ENCODE measurements around the gene GLI1. TPM values are rescaled to one million over a fixed set of nuclear protein-coding genes. Genes with fewer than 3 reads are reported as not detected.

The GLI1 gene
- total RNA-seq, 1 experiment from 2014 or later, result 22.4 TPM

DNA sequence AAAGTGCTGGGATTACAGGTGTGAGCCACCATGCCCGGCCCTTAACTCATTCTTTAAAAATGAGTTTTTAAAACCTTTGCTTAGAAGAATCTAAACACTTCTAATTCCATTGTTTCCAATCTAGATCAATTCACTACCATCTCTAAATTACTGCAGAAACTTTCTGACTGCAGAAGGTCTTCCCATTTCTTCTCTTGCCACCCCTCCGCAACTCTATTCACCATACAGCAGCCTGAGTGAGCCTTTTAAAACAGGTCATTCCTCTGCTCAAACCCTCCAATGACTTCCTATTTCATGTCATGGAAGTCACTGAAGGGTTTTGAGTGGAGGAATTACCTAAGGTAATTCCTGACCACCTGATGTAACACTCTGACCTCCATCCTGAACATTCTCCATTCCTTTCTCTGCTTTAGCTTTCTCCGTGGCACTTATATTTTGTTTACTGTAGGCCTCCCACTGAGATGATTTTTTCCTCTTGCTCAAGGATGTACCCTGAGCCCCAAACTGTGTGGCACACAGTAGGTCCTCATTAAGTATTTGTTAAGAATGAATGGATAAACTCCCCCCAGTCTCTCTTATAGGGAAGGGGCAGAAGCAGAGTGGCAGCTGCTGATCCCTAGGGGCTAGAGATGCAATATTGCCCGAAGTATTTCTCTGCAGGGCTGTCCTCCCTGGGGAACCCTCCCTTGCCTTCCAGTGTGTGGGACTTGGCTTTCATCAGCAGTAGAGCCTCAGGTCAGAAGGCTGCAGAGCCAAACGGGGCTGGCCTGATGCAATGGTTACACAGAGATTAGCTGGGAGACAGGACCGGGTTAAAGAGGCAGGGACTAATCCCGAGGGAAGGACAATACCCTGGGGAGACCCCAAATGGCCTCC lies 59.6 kb downstream of the GLI1 start:
- CTCF ChIA-PET, result interaction anchor here (1.5 kb wide), 1 partner anchor 60 kb away, joined by 4 read pairs; the partner anchor contains the start of gene GLI1
- Histone ChIP-seq H3K27ac (ENCODE audit: low read depth, low read length, poor library complexity, severe bottlenecking) (peak overlapping the region; percentile 97), H3K27me3 (replicated peaks; ENCODE audit: insufficient read depth, low read depth, low read length, poor library complexity) (no peaks in the 10 kb centered on the region), H3K36me3 (ENCODE audit: insufficient read depth, low read length, poor library complexity, severe bottlenecking) (peaks cover 60% of the 10 kb centered on the region), H3K4me3 (ENCODE audit: low read depth, low read length, poor library complexity, severe bottlenecking) (peak overlapping the region; percentile 89), H3K9me3 (ENCODE audit: low read depth, low read length, poor library complexity, severe bottlenecking) (no peaks in the 10 kb centered on the region), H3K4me1 (ENCODE audit: insufficient read depth, low read length, poor library complexity, severe bottlenecking) (peaks cover 42% of the 10 kb centered on the region)
- no TSS peak for BruUV-seq (replicated peaks)
- intact Hi-C loops (cut with micrococcal nuclease; ENCODE audit: unreplicated experiment), result no loop called here
- TF ChIP-seq EZH2 (IDR thresholded peaks at IDR 0.05; ENCODE audit: borderline replicate concordance, low read depth, low read length, poor library complexity, severe bottlenecking), result no peak
- TF ChIP-seq, protein P1, sequence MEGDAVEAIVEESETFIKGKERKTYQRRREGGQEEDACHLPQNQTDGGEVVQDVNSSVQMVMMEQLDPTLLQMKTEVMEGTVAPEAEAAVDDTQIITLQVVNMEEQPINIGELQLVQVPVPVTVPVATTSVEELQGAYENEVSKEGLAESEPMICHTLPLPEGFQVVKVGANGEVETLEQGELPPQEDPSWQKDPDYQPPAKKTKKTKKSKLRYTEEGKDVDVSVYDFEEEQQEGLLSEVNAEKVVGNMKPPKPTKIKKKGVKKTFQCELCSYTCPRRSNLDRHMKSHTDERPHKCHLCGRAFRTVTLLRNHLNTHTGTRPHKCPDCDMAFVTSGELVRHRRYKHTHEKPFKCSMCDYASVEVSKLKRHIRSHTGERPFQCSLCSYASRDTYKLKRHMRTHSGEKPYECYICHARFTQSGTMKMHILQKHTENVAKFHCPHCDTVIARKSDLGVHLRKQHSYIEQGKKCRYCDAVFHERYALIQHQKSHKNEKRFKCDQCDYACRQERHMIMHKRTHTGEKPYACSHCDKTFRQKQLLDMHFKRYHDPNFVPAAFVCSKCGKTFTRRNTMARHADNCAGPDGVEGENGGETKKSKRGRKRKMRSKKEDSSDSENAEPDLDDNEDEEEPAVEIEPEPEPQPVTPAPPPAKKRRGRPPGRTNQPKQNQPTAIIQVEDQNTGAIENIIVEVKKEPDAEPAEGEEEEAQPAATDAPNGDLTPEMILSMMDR (conservative IDR thresholded peaks at IDR 0.05; ENCODE audit: low read depth, low read length), result no peak
- POLR2A ChIA-PET (ENCODE audit: low non-redundant PET), result no interaction called here
- peak; percentile 56 for DNase-seq (ENCODE audit: low spot score)

DNA sequence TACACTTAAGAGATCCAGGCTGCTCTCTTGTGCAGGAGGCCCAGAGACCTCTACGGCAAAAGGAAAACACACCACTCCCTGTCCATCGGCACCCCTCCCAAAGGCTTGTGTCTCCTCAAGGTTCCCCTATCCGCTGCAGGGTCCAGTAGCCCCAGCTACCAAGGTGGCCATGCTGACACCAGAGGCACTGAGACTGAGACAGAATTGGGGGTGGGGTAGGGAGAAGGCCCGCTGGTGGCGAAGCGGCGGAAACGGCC lies 60.1 kb downstream of the GLI1 start:
- peak overlapping the region; percentile 89 for H3K4me3 ChIP-seq (ENCODE audit: low read depth, low read length, poor library complexity, severe bottlenecking)
- no TSS peak for BruUV-seq (replicated peaks)
- peaks cover 47% of the 10 kb centered on the region for H3K4me1 ChIP-seq (ENCODE audit: insufficient read depth, low read length, poor library complexity, severe bottlenecking)
- no peaks in the 10 kb centered on the region for H3K9me3 ChIP-seq (ENCODE audit: low read depth, low read length, poor library complexity, severe bottlenecking)
- DNase-seq (ENCODE audit: low spot score), result no peak
- H3K36me3 ChIP-seq (ENCODE audit: insufficient read depth, low read length, poor library complexity, severe bottlenecking), result peaks cover 58% of the 10 kb centered on the region
- ChIA-PET CTCF (interaction anchor here (1.5 kb wide), 1 partner anchor 61 kb away, joined by 4 read pairs; the partner anchor contains the start of gene GLI1), POLR2A (ENCODE audit: low non-redundant PET) (interaction anchor here (0.5 to 0.6 kb wide), 2 partner anchors 213 to 392 kb away, joined by 3 read pairs; no protein-coding TSS in a partner anchor)
- H3K27ac ChIP-seq (ENCODE audit: low read depth, low read length, poor library complexity, severe bottlenecking), result peak overlapping the region; percentile 97
- intact Hi-C loops (cut with micrococcal nuclease; ENCODE audit: unreplicated experiment), result no loop called here
- H3K27me3 ChIP-seq (replicated peaks; ENCODE audit: insufficient read depth, low read depth, low read length, poor library complexity), result no peaks in the 10 kb centered on the region
- TF ChIP-seq, protein P1 (conservative IDR thresholded peaks at IDR 0.05; ENCODE audit: low read depth, low read length), result no peak
- no peak for TF ChIP-seq EZH2 (IDR thresholded peaks at IDR 0.05; ENCODE audit: borderline replicate concordance, low read depth, low read length, poor library complexity, severe bottlenecking)

DNA sequence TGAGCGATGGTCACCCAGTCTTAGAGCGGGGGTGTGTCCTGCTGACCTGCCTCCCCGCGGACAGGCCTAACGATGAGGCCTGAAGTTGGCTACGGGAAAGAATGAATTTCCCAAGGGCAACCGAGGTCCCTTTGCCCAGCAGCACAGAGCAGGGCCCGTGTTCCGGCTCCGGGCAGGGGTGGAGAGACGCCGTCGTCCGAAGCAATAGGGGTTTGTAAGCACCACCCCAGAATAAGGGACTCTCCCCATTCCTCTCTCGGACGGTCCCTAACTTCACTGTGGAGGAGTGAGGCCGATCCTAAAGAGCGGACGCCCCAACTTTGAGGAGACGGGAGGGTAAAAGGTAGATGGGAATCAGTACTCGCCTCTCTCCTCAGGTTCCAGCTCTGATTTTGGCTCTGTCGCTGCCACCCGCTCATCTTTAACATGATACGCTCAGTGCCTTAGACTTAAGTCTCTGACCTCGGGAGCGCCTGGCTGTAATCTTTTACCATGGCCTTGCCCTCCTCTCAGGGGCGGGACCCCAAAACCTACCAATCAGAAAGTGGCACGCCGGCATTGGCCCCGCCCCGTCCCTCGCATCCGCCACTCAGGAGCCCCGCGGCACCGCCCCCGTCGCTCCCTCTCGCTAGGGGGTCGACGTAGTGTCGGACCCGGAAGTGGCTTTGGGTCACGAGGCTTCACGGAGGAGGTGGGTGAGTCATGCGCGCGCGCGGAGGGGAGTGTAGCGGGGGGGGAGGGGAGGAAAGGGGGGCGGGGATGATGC lies 60.7 kb downstream of the GLI1 start, which contains the start of gene DDIT3:
Gene DDIT3 (minus strand): TSS at position 462 of the 766 bp plus-strand sequence. CDS start 3,108 bp downstream, outside the sequence.
- H3K4me3 ChIP-seq (ENCODE audit: low read depth, low read length, poor library complexity, severe bottlenecking), result peak within 1 kb of the TSS; percentile 89
- TSS peak; percentile 59 for BruUV-seq (replicated peaks)
- peaks cover 58% of the 10 kb centered on the region for H3K36me3 ChIP-seq (ENCODE audit: insufficient read depth, low read length, poor library complexity, severe bottlenecking)
- ChIA-PET CTCF (interaction anchor here (1.5 kb wide), 1 partner anchor 61 kb away, joined by 4 read pairs; the partner anchor contains the start of gene GLI1), POLR2A (ENCODE audit: low non-redundant PET) (interaction anchor here (0.5 to 0.6 kb wide), 2 partner anchors 213 to 392 kb away, joined by 3 read pairs; no protein-coding TSS in a partner anchor)
- H3K9me3 ChIP-seq (ENCODE audit: low read depth, low read length, poor library complexity, severe bottlenecking), result no peaks in the 10 kb centered on the region
- H3K4me1 ChIP-seq (ENCODE audit: insufficient read depth, low read length, poor library complexity, severe bottlenecking), result peaks cover 45% of the 10 kb centered on the region
- peak within 1 kb of the TSS; percentile 98 for H3K27ac ChIP-seq (ENCODE audit: low read depth, low read length, poor library complexity, severe bottlenecking)
- intact Hi-C loops (cut with micrococcal nuclease; ENCODE audit: unreplicated experiment), result no loop called here
- peak; percentile 99 for DNase-seq (ENCODE audit: low spot score)
- H3K27me3 ChIP-seq (replicated peaks; ENCODE audit: insufficient read depth, low read depth, low read length, poor library complexity), result no peaks in the 10 kb centered on the region
- TF ChIP-seq, protein P1 (conservative IDR thresholded peaks at IDR 0.05; ENCODE audit: low read depth, low read length), result no peak
- TF ChIP-seq EZH2 (IDR thresholded peaks at IDR 0.05; ENCODE audit: borderline replicate concordance, low read depth, low read length, poor library complexity, severe bottlenecking), result no peak
